Astrocyte (in vitro differentiated cells and primary cell): ENCODE measurements around the gene CPTP.

Experiments used
- CTCF ChIP-seq: IDR thresholded peaks from 2 replicates; pipeline ENCODE4 v1.5.1; 2011; ENCODE audit warnings: low read depth, mild to moderate bottlenecking, inconsistent platforms, low read length, moderate library complexity; ENCODE audit not compliant: insufficient read depth
- EZH2 ChIP-seq: IDR thresholded peaks from 2 replicates; pipeline ENCODE4 v1.6.1; 2012; ENCODE audit warnings: mild to moderate bottlenecking, low read length, inconsistent platforms; ENCODE audit not compliant: insufficient read depth

GRCh38 chr1:1352786-1353388, 28.3 kb downstream of the CPTP start:
- TF ChIP-seq CTCF = no peak
- TF ChIP-seq EZH2 = no peak
